BE2C (cell line): ENCODE data around the gene MAP2K5.

Experiments used
- DNase-seq: peaks from one replicate; pipeline ENCODE4 v3.0.0-alpha.2; 2020
- H3K27me3 ChIP-seq: fragments of 250-450 bp; sonication (Bioruptor Pico); 2 replicates; pipeline ENCODE4 v1.5.1; 2020; ENCODE audit warnings: mild to moderate bottlenecking
- H3K36me3 ChIP-seq: fragments of 250-450 bp; sonication (Bioruptor Pico); 2 replicates; pipeline ENCODE4 v1.5.1; 2020; ENCODE audit warnings: mild to moderate bottlenecking
- H3K4me1 ChIP-seq: fragments of 250-450 bp; sonication (Bioruptor Pico); 2 replicates; pipeline ENCODE4 v1.5.1; 2020
- H3K4me3 ChIP-seq: 2 replicates; pipeline ENCODE4 v1.5.1; 2011; ENCODE audit warnings: low read depth, low read length
- H3K9me3 ChIP-seq: fragments of 250-450 bp; sonication (Bioruptor Pico); 2 replicates; pipeline ENCODE4 v1.5.1; 2020
- TF ChIP-seq, protein P1 (sequence below): IDR thresholded peaks from 2 replicates; pipeline ENCODE4 v1.5.1; 2012; ENCODE audit warnings: mild to moderate bottlenecking, low read depth, low read length

The MAP2K5 gene

DNA sequence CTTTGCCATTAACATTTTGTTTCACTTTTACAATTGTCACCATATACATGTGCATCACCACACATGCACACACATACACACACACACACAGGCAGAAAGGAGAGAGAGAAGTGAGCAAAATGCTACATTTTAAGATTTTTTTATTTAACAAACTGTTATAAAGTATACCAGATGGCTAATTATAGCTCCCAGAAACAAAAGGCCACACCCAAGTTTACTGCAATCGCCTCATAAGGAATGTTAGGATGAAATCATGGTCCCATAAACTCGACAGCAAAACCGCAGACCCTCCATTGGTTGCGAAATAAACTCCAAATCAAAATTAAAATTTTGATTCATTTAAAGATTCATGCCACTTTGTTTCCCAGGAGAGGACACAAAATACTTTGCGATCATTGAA is 37.7 kb upstream of the MAP2K5 start:
- no peak for DNase-seq
- H3K4me1 ChIP-seq, result no peaks in the 10 kb centered on the region
- H3K4me3 ChIP-seq, result no peak overlapping the region
- TF ChIP-seq, protein P1, sequence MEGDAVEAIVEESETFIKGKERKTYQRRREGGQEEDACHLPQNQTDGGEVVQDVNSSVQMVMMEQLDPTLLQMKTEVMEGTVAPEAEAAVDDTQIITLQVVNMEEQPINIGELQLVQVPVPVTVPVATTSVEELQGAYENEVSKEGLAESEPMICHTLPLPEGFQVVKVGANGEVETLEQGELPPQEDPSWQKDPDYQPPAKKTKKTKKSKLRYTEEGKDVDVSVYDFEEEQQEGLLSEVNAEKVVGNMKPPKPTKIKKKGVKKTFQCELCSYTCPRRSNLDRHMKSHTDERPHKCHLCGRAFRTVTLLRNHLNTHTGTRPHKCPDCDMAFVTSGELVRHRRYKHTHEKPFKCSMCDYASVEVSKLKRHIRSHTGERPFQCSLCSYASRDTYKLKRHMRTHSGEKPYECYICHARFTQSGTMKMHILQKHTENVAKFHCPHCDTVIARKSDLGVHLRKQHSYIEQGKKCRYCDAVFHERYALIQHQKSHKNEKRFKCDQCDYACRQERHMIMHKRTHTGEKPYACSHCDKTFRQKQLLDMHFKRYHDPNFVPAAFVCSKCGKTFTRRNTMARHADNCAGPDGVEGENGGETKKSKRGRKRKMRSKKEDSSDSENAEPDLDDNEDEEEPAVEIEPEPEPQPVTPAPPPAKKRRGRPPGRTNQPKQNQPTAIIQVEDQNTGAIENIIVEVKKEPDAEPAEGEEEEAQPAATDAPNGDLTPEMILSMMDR, result no peak
- no peaks in the 10 kb centered on the region; the same call in 1 of the 2 replicates for H3K36me3 ChIP-seq
- H3K27me3 ChIP-seq, result no peaks in the 10 kb centered on the region
- no peaks in the 10 kb centered on the region for H3K9me3 ChIP-seq

DNA sequence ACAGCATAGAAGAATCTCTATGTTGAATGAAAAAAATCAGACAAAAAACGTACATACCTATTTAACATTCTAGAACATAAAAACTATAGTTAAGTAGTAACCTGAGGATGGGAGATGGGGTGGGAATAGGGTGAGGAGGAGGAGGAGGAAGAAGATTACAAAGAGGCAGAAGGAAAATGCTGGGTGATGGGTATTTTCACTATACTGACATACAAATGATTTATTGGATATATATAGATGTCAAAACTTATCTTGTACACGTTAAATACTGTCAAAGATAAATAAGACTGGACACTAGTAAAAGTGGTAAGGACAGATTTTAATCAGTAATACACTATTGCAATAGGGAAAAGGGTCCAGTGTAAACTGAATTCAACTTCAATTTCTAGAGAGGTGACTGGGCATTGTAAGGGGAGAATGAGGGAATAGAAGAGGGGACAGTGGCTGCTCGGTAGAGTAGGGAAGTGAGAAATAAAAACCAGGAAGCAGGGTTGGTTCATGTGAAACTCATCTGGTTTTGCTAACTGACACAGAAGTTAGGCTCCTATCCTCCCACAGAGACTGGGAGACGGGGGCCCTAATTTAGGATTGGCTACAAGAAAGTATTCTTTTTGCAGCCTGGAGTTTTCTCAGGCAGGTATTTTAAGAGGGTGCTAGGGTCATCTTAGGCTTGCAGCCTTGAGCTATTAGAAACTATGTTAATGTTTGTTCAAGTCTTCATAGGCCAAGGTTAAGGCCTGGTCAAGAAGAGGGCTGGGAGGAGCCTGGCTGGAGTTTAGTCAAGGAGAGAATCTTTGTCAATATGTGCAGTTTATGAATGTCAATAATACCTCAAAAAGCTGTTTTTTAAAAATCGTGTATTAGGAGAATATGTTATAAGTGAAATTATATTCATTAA is 36.6 kb upstream of the MAP2K5 start:
- no peaks in the 10 kb centered on the region for H3K4me1 ChIP-seq
- no peaks in the 10 kb centered on the region for H3K9me3 ChIP-seq
- no peaks in the 10 kb centered on the region for H3K27me3 ChIP-seq
- no peaks in the 10 kb centered on the region; the same call in 1 of the 2 replicates for H3K36me3 ChIP-seq
- no peak for DNase-seq
- TF ChIP-seq, protein P1, result no peak
- H3K4me3 ChIP-seq, result no peak overlapping the region

DNA sequence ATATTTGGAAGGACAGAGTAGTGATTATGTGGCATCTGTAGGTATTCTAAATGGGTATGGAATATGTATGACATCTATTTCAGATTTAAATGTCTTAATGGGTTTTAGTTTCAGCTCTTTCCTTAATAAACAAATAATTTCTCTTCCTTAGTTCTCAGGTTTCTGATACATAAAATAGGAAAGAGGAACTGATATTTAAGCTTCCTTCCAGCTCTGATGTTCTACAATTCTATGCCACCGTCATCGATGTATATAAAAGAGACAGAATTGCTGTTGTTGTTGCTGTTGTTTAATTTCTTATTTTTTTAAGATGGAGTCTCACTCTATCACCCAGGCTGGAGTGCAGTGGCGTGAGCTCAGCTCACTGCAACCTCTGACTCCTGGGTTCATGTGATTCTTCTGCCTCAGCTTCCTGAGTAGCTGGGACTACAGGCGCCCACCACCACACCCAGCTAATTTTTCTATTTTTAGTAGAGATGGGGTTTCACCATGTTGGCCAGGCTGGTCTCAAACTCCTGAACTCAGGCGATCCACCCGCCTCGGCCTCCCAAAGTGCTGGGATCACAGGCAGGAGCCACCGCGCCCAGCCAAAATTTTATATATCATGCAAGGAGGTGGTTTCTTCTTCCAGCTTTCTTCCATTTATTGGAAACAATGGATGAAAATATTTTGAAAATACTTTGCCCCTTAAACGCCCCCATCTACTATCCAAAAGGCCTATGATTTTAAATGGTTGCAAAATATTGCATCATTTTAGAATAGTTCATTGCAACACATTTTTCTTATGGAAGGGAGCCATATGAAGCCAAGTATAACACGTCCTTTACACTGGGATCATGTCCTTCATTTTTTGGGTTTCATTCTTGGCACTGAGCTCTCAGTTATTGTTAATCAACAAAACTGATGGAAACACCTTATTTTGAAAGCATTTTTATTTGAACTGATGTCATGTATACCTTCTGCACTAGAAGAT is 35.4 kb upstream of the MAP2K5 start:
- no peak for DNase-seq
- TF ChIP-seq, protein P1, result no peak

DNA sequence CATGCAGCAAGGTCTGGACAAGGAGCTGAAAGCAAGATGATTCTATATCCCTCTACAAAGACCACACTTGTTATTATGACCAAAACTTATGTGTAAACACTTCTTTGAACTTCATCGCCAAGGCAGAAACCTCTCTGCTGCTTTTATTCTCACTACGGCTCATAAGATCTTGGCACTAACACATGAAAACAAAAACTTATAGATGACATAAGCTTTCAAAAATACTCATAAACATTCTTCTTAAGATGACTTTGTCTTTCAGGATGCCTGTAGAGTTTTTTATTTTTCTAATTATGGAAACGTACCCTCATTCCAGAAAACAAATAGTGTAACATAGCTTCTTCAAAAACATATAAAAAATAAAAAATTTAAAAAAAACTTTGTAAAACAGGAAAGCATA is 34.1 kb upstream of the MAP2K5 start:
- TF ChIP-seq, protein P1, result no peak
- no peak for DNase-seq
- H3K4me3 ChIP-seq, result no peak overlapping the region

More for the DNA sequence above, 35.4 kb upstream of the MAP2K5 start:
- no peaks in the 10 kb centered on the region; the same call in 1 of the 2 replicates for H3K36me3 ChIP-seq
- no peaks in the 10 kb centered on the region for H3K9me3 ChIP-seq
- H3K27me3 ChIP-seq, result no peaks in the 10 kb centered on the region
- no peaks in the 10 kb centered on the region for H3K4me1 ChIP-seq
- no peak overlapping the region for H3K4me3 ChIP-seq

DNA sequence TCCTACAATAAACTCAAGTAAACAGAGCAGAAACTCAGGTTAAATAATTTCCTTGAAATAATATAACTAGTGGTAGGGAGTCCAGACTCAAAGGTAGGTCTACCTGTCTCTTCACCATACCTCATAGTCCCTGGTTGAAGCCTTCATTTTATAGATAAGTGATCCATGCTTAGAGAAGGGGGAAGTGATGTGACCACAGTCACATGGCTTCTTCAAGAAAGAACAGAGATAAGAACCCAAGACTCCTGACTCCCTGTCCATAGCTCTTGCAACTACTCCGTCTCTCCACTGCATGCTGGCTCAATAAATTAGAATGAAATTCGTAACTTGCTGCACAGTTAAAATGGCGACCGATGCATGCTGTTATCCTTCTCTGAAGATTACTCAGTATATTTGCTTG is 32.6 kb upstream of the MAP2K5 start:
- no peaks in the 10 kb centered on the region for H3K27me3 ChIP-seq
- H3K36me3 ChIP-seq, result peaks cover 6% of the 10 kb centered on the region
- no peak for DNase-seq
- no peak overlapping the region for H3K4me3 ChIP-seq
- TF ChIP-seq, protein P1, result no peak
- no peaks in the 10 kb centered on the region for H3K4me1 ChIP-seq
- H3K9me3 ChIP-seq, result no peaks in the 10 kb centered on the region

More for the DNA sequence above, 34.1 kb upstream of the MAP2K5 start:
- Histone ChIP-seq H3K27me3 (no peaks in the 10 kb centered on the region), H3K9me3 (no peaks in the 10 kb centered on the region), H3K4me1 (no peaks in the 10 kb centered on the region), H3K36me3 (peaks cover 6% of the 10 kb centered on the region)
